ENCODE results near the gene PCOLCE2. TPM values are rescaled to one million over a fixed set of nuclear protein-coding genes. Genes with fewer than 3 reads are reported as not detected.

PCOLCE2 gene
- polyA plus RNA-seq, 1 donor (not counting 4 experiments of a cell fraction or from before 2014, with no cell fraction given) = 2.4 TPM

DNA sequence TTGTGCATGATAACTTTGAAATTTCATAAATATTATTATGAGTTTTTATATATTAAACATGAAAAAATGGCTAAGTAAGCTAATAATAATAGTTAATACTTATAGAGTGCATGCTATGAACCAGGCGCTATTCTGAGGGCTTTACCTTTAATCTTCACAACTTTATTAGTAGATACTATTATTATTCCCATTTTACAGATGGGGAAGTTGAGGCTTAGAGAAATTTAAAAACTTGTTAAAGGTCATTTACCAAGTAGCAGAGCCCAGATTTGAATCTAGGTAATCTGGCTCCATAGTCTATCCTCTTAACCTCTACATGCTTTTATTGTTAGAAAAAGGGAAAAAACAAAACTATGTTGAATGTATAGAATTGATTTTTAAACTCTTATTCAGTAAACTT, 104.7 kb downstream of the PCOLCE2 start:
- H3K4me2 ChIP-seq (ENCODE audit: control insufficient read depth, extremely low read depth, insufficient read depth, low read depth, low read length) = no peak overlapping the region
- dilution Hi-C loops (cut with MboI; ENCODE audit: extremely low pct_ligation_motif_present, low sequenced_read_pairs) = no loop called here
- H3K4me1 ChIP-seq (ENCODE audit: control insufficient read depth, extremely low read depth, insufficient read depth, low read length) = no peaks in the 10 kb centered on the region
- H3K9ac ChIP-seq (ENCODE audit: control insufficient read depth, extremely low read depth, insufficient read depth, low read length) = no peak overlapping the region
- DNase-seq (ENCODE audit: low read depth, low spot score) = no peak
- H3K27me3 ChIP-seq (ENCODE audit: control insufficient read depth, extremely low read depth, insufficient read depth, low read length) = no peaks in the 10 kb centered on the region
- no peaks in the 10 kb centered on the region for H3K36me3 ChIP-seq (ENCODE audit: control insufficient read depth in 2 of 2, extremely low read depth in 1 of 2, insufficient read depth in 2 of 2, low read length in 2 of 2)
- H3K27ac ChIP-seq (ENCODE audit: control insufficient read depth, insufficient read depth, low read length) = no peak overlapping the region
- H3K4me3 ChIP-seq (ENCODE audit: control insufficient read depth in 2 of 3, extremely low read depth in 1 of 3, insufficient read depth in 2 of 3, low read depth in 1 of 3, low read length in 3 of 3) = no peak overlapping the region
- no peaks in the 10 kb centered on the region for H3K79me2 ChIP-seq (ENCODE audit: control insufficient read depth, insufficient read depth, low read length)
- H3K9me1 ChIP-seq (ENCODE audit: control insufficient read depth, extremely low read depth, insufficient read depth, low read length) = no peaks in the 10 kb centered on the region
- TF ChIP-seq CTCF (optimal IDR thresholded peaks at IDR 0.05 in 1 of 3, IDR thresholded peaks at IDR 0.05 in 1 of 3, conservative IDR thresholded peaks at IDR 0.05 in 1 of 3; ENCODE audit: extremely low read depth in 1 of 3, insufficient read depth in 2 of 3, low read length in 3 of 3) (no peak), EZH2 (IDR thresholded peaks at IDR 0.05; ENCODE audit: low read length) (no peak)
- FAIRE-seq = no peak
- H4K20me1 ChIP-seq (ENCODE audit: control insufficient read depth, extremely low read depth, insufficient read depth, low read length) = no peaks in the 10 kb centered on the region
- H2AFZ ChIP-seq (ENCODE audit: control insufficient read depth, low read length) = no peak overlapping the region
- H3K9me3 ChIP-seq (ENCODE audit: control insufficient read depth, low read depth, low read length) = no peaks in the 10 kb centered on the region

DNA sequence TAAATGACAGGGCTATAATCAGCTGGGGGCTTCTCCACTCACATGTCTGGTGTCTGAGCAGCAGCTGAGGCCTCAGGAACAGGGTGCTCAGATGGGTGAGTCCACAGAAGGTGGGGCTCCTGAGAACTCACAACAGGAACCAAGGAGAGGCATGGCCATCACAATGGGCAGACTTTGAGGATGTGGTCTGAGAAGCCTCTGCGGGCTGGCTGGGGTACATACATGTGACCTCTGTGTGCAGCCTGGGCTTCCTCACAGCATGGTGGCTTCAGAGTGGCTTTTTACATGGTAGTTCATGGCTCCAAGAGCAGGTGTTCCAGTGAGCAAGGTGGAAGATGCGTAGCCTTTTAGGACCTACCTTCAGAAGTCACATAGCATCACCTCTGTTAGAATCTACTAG, 106.3 kb downstream of the PCOLCE2 start:
- H3K4me1 ChIP-seq (ENCODE audit: control insufficient read depth, extremely low read depth, insufficient read depth, low read length) = no peaks in the 10 kb centered on the region
- no peaks in the 10 kb centered on the region for H3K9me1 ChIP-seq (ENCODE audit: control insufficient read depth, extremely low read depth, insufficient read depth, low read length)
- no peak overlapping the region for H2AFZ ChIP-seq (ENCODE audit: control insufficient read depth, low read length)
- H3K36me3 ChIP-seq (ENCODE audit: control insufficient read depth in 2 of 2, extremely low read depth in 1 of 2, insufficient read depth in 2 of 2, low read length in 2 of 2) = no peaks in the 10 kb centered on the region
- TF ChIP-seq EZH2 (IDR thresholded peaks at IDR 0.05; ENCODE audit: low read length) (no peak), CTCF (optimal IDR thresholded peaks at IDR 0.05 in 1 of 3, IDR thresholded peaks at IDR 0.05 in 1 of 3, conservative IDR thresholded peaks at IDR 0.05 in 1 of 3; ENCODE audit: extremely low read depth in 1 of 3, insufficient read depth in 2 of 3, low read length in 3 of 3) (no peak)
- no peaks in the 10 kb centered on the region for H3K79me2 ChIP-seq (ENCODE audit: control insufficient read depth, insufficient read depth, low read length)
- H3K9ac ChIP-seq (ENCODE audit: control insufficient read depth, extremely low read depth, insufficient read depth, low read length) = no peak overlapping the region
- H3K4me2 ChIP-seq (ENCODE audit: control insufficient read depth, extremely low read depth, insufficient read depth, low read depth, low read length) = no peak overlapping the region
- no peaks in the 10 kb centered on the region for H3K27me3 ChIP-seq (ENCODE audit: control insufficient read depth, extremely low read depth, insufficient read depth, low read length)
- H4K20me1 ChIP-seq (ENCODE audit: control insufficient read depth, extremely low read depth, insufficient read depth, low read length) = no peaks in the 10 kb centered on the region
- H3K9me3 ChIP-seq (ENCODE audit: control insufficient read depth, low read depth, low read length) = no peaks in the 10 kb centered on the region
- dilution Hi-C loops (cut with MboI; ENCODE audit: extremely low pct_ligation_motif_present, low sequenced_read_pairs) = no loop called here
- H3K27ac ChIP-seq (ENCODE audit: control insufficient read depth, insufficient read depth, low read length) = no peak overlapping the region
- no peak for FAIRE-seq
- no peak overlapping the region for H3K4me3 ChIP-seq (ENCODE audit: control insufficient read depth in 2 of 3, extremely low read depth in 1 of 3, insufficient read depth in 2 of 3, low read depth in 1 of 3, low read length in 3 of 3)
- DNase-seq (ENCODE audit: low read depth, low spot score) = no peak
